ENCODE measurements around the gene CSNK2B.

CSNK2B gene

GRCh38 chr6:31710523-31711219, 44.8 kb downstream of the CSNK2B start:
- DNase-seq (ENCODE audit: low read depth in 3 of 3, low spot score in 1 of 3): no peak

GRCh38 chr6:31711233-31711632, 45.4 kb downstream of the CSNK2B start:
- DNase-seq (ENCODE audit: low read depth in 3 of 3, low spot score in 1 of 3): no peak

- no peak for DNase-seq (ENCODE audit: low read depth in 3 of 3, low spot score in 1 of 3)
Observed at GRCh38 chr6:31712296-31712695, 46.4 kb downstream of the CSNK2B start.

GRCh38 chr6:31713465-31713864, 47.6 kb downstream of the CSNK2B start:
- DNase-seq (ENCODE audit: low read depth in 3 of 3, low spot score in 1 of 3): no peak

DNA sequence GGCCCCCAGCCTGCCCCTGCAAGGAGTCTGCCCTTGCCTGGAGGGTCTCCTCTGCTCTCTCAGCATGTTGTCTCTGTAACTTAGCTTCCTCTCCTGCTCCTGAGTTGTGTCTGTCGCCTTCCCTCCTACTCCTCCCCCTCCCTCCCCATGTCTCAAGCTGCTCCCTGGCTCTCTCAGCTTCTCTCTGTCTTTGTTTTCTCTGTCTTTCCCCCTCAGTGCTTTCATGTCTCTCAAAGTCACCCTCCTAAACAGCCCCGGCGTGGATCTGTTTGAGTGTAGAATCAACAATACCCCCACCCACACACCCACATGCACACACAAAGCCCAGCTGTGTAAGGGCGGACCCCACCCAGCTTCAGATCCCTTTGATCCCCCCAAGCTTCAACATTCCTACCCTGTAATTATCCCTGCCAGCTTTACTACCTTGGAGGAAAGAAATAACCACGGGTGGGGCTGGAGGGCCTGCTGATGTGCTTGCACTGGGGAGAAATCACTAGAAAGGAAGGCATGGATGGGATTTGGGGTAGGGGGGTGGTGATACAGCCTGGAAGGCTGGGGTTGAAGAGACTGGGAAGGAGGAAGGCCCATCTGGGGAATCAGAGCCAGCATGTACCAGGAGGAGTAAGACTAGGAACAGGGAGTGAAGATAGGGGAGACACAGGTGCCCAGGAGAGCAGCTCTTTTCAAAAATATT, 48.3 kb downstream of the CSNK2B start:
- DNase-seq (ENCODE audit: low read depth in 3 of 3, low spot score in 1 of 3): no peak

DNA sequence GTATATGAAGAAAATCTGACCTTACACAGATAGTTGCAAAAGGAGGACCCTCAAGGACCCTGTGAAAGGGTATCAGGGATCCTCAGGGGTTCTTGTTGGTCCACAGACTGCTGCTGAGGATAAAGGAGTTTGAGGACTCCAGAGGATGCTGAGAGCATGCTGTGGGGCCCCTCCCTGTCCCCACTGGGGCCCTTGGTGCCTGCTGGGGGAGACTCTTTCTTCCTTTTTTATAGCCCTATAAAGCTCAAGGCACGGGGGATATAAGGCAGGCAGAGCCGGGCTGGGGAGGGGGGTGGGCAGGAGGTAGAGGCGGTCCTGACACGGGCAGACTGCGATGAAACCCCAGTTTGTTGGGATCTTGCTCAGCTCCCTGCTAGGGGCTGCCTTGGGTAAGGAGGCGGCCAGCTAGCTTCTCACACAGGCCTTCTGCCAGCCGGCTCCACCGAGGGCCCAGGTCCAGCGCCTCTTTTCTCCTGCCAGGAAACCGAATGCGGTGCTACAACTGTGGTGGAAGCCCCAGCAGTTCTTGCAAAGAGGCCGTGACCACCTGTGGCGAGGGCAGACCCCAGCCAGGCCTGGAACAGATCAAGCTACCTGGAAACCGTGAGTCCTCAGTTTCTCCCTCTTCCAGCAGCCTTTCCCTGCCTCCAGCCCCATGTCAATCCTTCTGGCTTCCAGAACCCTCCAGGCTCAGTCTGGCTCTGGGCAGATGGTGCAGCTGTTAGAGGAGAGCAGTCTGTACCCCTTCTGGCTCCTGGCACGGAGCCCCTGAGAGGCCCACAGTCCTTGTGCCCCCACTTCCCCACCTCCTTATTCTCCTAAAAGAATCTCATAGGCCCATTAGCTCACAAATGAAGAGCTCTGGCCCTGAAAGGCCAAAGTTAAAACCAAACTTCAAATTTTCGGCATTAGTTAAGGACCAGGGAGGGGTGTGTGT, 49.4 kb downstream of the CSNK2B start, which contains the start of gene LY6G6D:
Gene LY6G6D (plus strand): TSS at position 327 of the 937 bp plus-strand sequence. CDS start 8 bp downstream, at position 335.
- no peak for DNase-seq (ENCODE audit: low read depth in 3 of 3, low spot score in 1 of 3)

- DNase-seq (ENCODE audit: low read depth in 3 of 3, low spot score in 1 of 3): no peak
Observed at GRCh38 chr6:31717499-31718222, 51.8 kb downstream of the CSNK2B start.

DNA sequence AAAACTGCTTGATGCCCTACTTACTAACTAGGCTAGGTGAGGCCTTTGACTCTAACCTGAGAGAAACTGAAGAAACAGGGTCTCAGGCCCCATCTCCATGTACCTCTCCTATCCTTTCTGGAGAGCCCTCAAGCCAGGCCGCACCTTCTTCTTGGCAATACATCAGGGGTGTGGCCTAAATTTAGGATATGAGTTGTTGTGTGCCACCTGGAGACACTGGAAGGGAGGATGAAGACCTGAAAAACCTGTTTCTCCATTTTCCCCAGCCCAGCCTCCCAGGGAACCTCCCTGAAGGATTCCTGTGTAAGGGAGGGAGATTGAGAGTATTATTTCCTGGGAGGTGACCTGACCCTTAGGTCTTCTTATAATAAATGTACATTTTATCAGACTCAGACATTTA, 52.4 kb downstream of the CSNK2B start:
- no peak for DNase-seq (ENCODE audit: low read depth in 3 of 3, low spot score in 1 of 3)

DNA sequence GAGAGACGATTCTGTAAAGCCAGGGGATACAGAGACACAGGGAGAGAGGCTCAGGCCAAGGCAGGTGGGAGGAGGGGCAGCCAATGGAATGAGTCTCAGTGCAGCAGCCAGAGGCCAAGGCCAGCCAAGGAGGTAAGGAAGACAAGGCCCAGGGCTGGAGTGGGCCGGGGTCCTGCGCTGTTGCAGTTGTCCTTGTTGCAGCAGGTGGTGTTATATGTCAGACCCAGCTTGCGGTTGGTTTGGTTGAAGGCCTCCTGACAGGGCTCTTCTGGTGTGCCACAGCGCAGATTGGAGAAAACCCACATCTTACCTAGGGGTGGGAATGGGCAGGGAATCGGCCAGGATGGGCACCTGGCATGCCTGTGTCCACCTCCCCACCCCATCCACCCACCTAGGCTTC, 53.1 kb downstream of the CSNK2B start:
- no peak for DNase-seq (ENCODE audit: low read depth in 3 of 3, low spot score in 1 of 3)
